ENCODE results near the gene RNF145. TPM values are rescaled to one million over a fixed set of nuclear protein-coding genes. Genes with fewer than 3 reads are reported as not detected.
"Not testable (repeated sequence)": the region's sequence is repeated elsewhere in the genome, so short reads cannot be mapped to it uniquely, and the experiment has no call there.

The RNF145 gene
- total RNA-seq, 1 donor from 2014 or later: 68.2 TPM

- ATAC-seq (peak; percentile 65), DNase-seq (ENCODE audit: low spot score) (no peak)
- intact Hi-C loops (cut with DNase I): no loop called here
Measured at GRCh38 chr5:159132429-159133040, 76.8 kb downstream of the RNF145 start.

GRCh38 chr5:159131951-159132350, 77.4 kb downstream of the RNF145 start:
- intact Hi-C loops (cut with DNase I): no loop called here
- ATAC-seq: no peak
- DNase-seq (ENCODE audit: low spot score): no peak

- no peak for DNase-seq (ENCODE audit: low spot score)
- peak; percentile 15 for ATAC-seq
- intact Hi-C loops (cut with DNase I): no loop called here
Measured at GRCh38 chr5:159130871-159131270, 78.5 kb downstream of the RNF145 start.

- intact Hi-C loops (cut with DNase I): no loop called here
- ATAC-seq (no peak), DNase-seq (ENCODE audit: low spot score) (no peak)
Measured at GRCh38 chr5:159128070-159128541, 81.2 kb downstream of the RNF145 start.

- intact Hi-C loops (cut with DNase I): no loop called here
- DNase-seq (ENCODE audit: low spot score) (no peak), ATAC-seq (no peak)
Measured at GRCh38 chr5:159123700-159124099, 85.7 kb downstream of the RNF145 start.

GRCh38 chr5:159123189-159123588, 86.2 kb downstream of the RNF145 start:
- ATAC-seq (no peak), DNase-seq (ENCODE audit: low spot score) (no peak)
- intact Hi-C loops (cut with DNase I): no loop called here

GRCh38 chr5:159121061-159121460, 88.3 kb downstream of the RNF145 start:
- ATAC-seq: no peak
- intact Hi-C loops (cut with DNase I): no loop called here
- no peak for DNase-seq (ENCODE audit: low spot score)

- no peak for ATAC-seq
- no peak for DNase-seq (ENCODE audit: low spot score)
- intact Hi-C loops (cut with DNase I): no loop called here
Measured at GRCh38 chr5:159120446-159120845, 88.9 kb downstream of the RNF145 start.

- ATAC-seq; intact Hi-C loops (cut with DNase I); DNase-seq (ENCODE audit: low spot score): not testable (repeated sequence)
Measured at GRCh38 chr5:159119842-159120241, 89.5 kb downstream of the RNF145 start.

- ATAC-seq; DNase-seq (ENCODE audit: low spot score); intact Hi-C loops (cut with DNase I): not testable (repeated sequence)
Measured at GRCh38 chr5:159118958-159119659, 90.2 kb downstream of the RNF145 start.

GRCh38 chr5:159113405-159113804, 95.9 kb downstream of the RNF145 start:
- no peak for DNase-seq (ENCODE audit: low spot score)
- ATAC-seq: no peak
- intact Hi-C loops (cut with DNase I): no loop called here

GRCh38 chr5:159112436-159112835, 96.9 kb downstream of the RNF145 start:
- ATAC-seq: no peak
- no peak for DNase-seq (ENCODE audit: low spot score)
- intact Hi-C loops (cut with DNase I): no loop called here

Other genes with a start within 250 kb of the RNF145 start
- gene EBF1, start 109.6 kb downstream of the RNF145 start, total RNA-seq: 86.9 TPM
- gene UBLCP1, start 53.7 kb upstream of the RNF145 start, total RNA-seq: 22.6 TPM
- not detected for gene IL12B, start 120.9 kb upstream of the RNF145 start, total RNA-seq

All from sciatic nerve (tissue), 2 donors.